ENCODE data around the gene HIGD2A. TPM values are rescaled to one million over a fixed set of nuclear protein-coding genes. Genes with fewer than 3 reads are reported as not detected.

Gene HIGD2A
- total and polyA plus RNA-seq, 2 of the 13 experiments (the other 11 are each of a cell fraction or from before 2014, with no cell fraction given) = 89.2 to 146 TPM

GRCh38 chr5:176415952-176416924 lies 27.7 kb downstream of the HIGD2A start, which contains the start of gene CLTB (continued):
- TF ChIP-seq ZNF770 (CRISPR knock-in tag; IDR thresholded peaks at IDR 0.05) (peak; percentile 73), ERF (CRISPR knock-in tag; IDR thresholded peaks at IDR 0.05) (peak; percentile 82), TRIM24 (CRISPR knock-in tag; IDR thresholded peaks at IDR 0.05) (no peak), ZNF687 (CRISPR knock-in tag; IDR thresholded peaks at IDR 0.05) (peak; percentile 90), ZNF138 (CRISPR knock-in tag; IDR thresholded peaks at IDR 0.05; ENCODE audit: low read depth) (peak; percentile 82; the same call in 1 of the 2 replicates), ZNF782 (CRISPR knock-in tag; IDR thresholded peaks at IDR 0.05; ENCODE audit: borderline replicate concordance) (peak; percentile 82; the same call in 1 of the 2 replicates), TBX3 (IDR thresholded peaks at IDR 0.05; ENCODE audit: borderline replicate concordance) (no peak), HMGXB3 (CRISPR knock-in tag; IDR thresholded peaks at IDR 0.05; ENCODE audit: borderline replicate concordance) (no peak), ZNF670 (CRISPR knock-in tag; IDR thresholded peaks at IDR 0.05; ENCODE audit: borderline replicate concordance) (no peak), ZNF562 (CRISPR knock-in tag; IDR thresholded peaks at IDR 0.05; ENCODE audit: borderline replicate concordance) (no peak)
- TF ChIP-seq, protein P1, sequence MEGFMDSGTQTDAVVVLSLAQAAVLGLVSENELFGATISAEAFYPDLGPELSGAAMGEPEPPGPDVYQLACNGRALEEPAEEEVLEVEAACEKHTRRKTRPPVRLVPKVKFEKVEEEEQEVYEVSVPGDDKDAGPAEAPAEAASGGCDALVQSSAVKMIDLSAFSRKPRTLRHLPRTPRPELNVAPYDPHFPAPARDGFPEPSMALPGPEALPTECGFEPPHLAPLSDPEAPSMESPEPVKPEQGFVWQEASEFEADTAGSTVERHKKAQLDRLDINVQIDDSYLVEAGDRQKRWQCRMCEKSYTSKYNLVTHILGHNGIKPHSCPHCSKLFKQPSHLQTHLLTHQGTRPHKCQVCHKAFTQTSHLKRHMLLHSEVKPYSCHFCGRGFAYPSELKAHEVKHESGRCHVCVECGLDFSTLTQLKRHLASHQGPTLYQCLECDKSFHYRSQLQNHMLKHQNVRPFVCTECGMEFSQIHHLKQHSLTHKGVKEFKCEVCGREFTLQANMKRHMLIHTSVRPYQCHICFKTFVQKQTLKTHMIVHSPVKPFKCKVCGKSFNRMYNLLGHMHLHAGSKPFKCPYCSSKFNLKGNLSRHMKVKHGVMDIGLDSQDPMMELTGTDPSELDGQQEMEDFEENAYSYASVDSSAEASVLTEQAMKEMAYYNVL (CRISPR knock-in tag; IDR thresholded peaks at IDR 0.05; ENCODE audit: borderline replicate concordance) = 0 out of 2 replicates have a peak, but pooled peaks have one; percentile 40
- TF ChIP-seq, protein P2, sequence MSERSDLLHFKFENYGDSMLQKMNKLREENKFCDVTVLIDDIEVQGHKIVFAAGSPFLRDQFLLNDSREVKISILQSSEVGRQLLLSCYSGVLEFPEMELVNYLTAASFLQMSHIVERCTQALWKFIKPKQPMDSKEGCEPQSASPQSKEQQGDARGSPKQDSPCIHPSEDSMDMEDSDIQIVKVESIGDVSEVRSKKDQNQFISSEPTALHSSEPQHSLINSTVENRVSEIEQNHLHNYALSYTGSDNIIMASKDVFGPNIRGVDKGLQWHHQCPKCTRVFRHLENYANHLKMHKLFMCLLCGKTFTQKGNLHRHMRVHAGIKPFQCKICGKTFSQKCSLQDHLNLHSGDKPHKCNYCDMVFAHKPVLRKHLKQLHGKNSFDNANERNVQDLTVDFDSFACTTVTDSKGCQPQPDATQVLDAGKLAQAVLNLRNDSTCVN (CRISPR knock-in tag; IDR thresholded peaks at IDR 0.05; ENCODE audit: borderline replicate concordance) = peak; percentile 54; the same call in 1 of the 2 replicates

Measured in HepG2 (cell line).